MM.1S (cell line): ENCODE results near the gene COL13A1.

Source experiments
- DNase-seq: peaks from one replicate; pipeline ENCODE4 v3.0.0-alpha.2; 2015
- H2AFZ ChIP-seq: fragments of 300-600 bp; sonication (generic); 2 replicates; pipeline ENCODE4 v1.6.0; 2016; ENCODE audit warnings: antibody characterized with exemption, low read length
- H3F3A ChIP-seq: fragments of 300-600 bp; sonication (generic); 2 replicates; pipeline ENCODE4 v1.6.1; 2016; ENCODE audit warnings: mild to moderate bottlenecking, antibody characterized with exemption, low read length, moderate library complexity, mixed read lengths; ENCODE audit not compliant: insufficient read depth
- H3K27ac ChIP-seq: fragments of 300-600 bp; sonication (generic); 2 replicates; pipeline ENCODE4 v1.5.1; 2016; ENCODE audit warnings: mild to moderate bottlenecking, low read length
- H3K27me3 ChIP-seq: fragments of 300-600 bp; sonication (generic); replicated peaks from 2 replicates; pipeline ENCODE4 v1.6.0; 2016; ENCODE audit warnings: low read length; ENCODE audit not compliant: insufficient read depth
- H3K36me3 ChIP-seq: fragments of 300-600 bp; sonication (generic); replicated peaks from 2 replicates; pipeline ENCODE4 v1.6.1; 2016; ENCODE audit warnings: mild to moderate bottlenecking, low read length, mixed read lengths; ENCODE audit not compliant: insufficient read depth
- H3K4me1 ChIP-seq: fragments of 300-600 bp; sonication (generic); 2 replicates; pipeline ENCODE4 v1.6.1; 2016; ENCODE audit warnings: low read length, mixed read lengths
- H3K4me2 ChIP-seq: fragments of 300-600 bp; sonication (generic); 2 replicates; pipeline ENCODE4 v1.6.0; 2016; ENCODE audit warnings: low read depth, low read length
- H3K4me3 ChIP-seq: fragments of 300-600 bp; sonication (generic); 2 replicates; pipeline ENCODE4 v1.5.1; 2016; ENCODE audit warnings: low read length, mixed read lengths
- H3K79me2 ChIP-seq: fragments of 300-600 bp; sonication (generic); 2 replicates; pipeline ENCODE4 v1.6.1; 2016; ENCODE audit warnings: mixed run types, low read length, mixed read lengths
- H3K9ac ChIP-seq: fragments of 300-600 bp; sonication (generic); 2 replicates; pipeline ENCODE4 v1.6.1; 2016; ENCODE audit warnings: low read length, mixed read lengths
- H3K9me2 ChIP-seq: fragments of 300-600 bp; sonication (generic); replicated peaks from 2 replicates; pipeline ENCODE4 v1.6.1; 2016; ENCODE audit warnings: mild to moderate bottlenecking, low read length, mixed read lengths; ENCODE audit not compliant: insufficient read depth
- H3K9me3 ChIP-seq: fragments of 300-600 bp; sonication (generic); replicated peaks from 2 replicates; pipeline ENCODE4 v1.6.1; 2016; ENCODE audit warnings: mild to moderate bottlenecking, low read length, mixed read lengths; ENCODE audit not compliant: insufficient read depth
- H4K20me1 ChIP-seq: fragments of 300-600 bp; sonication (generic); 2 replicates; pipeline ENCODE4 v1.6.1; 2016; ENCODE audit warnings: mild to moderate bottlenecking, low read length, moderate library complexity, mixed read lengths; ENCODE audit not compliant: insufficient read depth
- EZH2 ChIP-seq: fragments of 300-600 bp; sonication (generic); optimal IDR thresholded peaks from 2 replicates; pipeline ENCODE3; 2017; ENCODE audit warnings: low read depth, mild to moderate bottlenecking, antibody characterized with exemption, low read length, mixed read lengths
- EZH2phosphoT487 ChIP-seq: fragments of 300-600 bp; sonication (generic); IDR thresholded peaks from 2 replicates; pipeline ENCODE4 v1.6.1; 2018; ENCODE audit warnings: antibody characterized with exemption, low read length
- TF ChIP-seq, protein P1 (sequence below): fragments of 300-600 bp; sonication (generic); IDR thresholded peaks from 2 replicates; pipeline ENCODE4 v1.5.1; 2016; ENCODE audit warnings: antibody characterized with exemption, low read length, mixed read lengths

COL13A1 gene

DNA sequence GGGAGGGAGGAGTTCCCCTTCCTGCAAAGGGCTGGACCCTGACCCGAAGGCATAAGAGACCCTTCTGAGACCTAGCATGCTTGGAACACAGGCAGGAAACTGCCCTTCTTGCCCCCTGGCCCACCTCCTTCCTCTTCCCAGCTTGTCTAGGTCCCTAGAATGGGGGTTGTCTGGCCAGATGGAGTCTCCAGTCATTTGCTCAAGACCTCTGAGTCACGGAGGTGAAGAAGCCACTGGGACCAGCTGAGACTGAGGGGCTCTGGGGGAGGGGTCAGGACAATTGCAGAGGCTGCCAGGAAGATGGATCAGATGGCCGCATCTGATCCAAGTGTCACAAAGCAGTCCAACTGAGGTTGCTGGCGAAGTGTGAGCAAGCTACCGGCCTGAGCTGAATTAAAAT lies 46.2 kb downstream of the COL13A1 start:
- no peaks in the 10 kb centered on the region for H4K20me1 ChIP-seq
- H3K9ac ChIP-seq = no peak overlapping the region
- H3K4me2 ChIP-seq = no peak overlapping the region
- H3K79me2 ChIP-seq = no peaks in the 10 kb centered on the region
- H2AFZ ChIP-seq = no peak overlapping the region
- H3K9me2 ChIP-seq = no peaks in the 10 kb centered on the region
- H3K27ac ChIP-seq = no peak overlapping the region
- no peaks in the 10 kb centered on the region for H3K36me3 ChIP-seq
- no peak overlapping the region for H3K4me3 ChIP-seq
- no peak for TF ChIP-seq EZH2phosphoT487
- TF ChIP-seq, protein P1, sequence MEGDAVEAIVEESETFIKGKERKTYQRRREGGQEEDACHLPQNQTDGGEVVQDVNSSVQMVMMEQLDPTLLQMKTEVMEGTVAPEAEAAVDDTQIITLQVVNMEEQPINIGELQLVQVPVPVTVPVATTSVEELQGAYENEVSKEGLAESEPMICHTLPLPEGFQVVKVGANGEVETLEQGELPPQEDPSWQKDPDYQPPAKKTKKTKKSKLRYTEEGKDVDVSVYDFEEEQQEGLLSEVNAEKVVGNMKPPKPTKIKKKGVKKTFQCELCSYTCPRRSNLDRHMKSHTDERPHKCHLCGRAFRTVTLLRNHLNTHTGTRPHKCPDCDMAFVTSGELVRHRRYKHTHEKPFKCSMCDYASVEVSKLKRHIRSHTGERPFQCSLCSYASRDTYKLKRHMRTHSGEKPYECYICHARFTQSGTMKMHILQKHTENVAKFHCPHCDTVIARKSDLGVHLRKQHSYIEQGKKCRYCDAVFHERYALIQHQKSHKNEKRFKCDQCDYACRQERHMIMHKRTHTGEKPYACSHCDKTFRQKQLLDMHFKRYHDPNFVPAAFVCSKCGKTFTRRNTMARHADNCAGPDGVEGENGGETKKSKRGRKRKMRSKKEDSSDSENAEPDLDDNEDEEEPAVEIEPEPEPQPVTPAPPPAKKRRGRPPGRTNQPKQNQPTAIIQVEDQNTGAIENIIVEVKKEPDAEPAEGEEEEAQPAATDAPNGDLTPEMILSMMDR = no peak
- TF ChIP-seq EZH2 = no peak
- H3K9me3 ChIP-seq = no peaks in the 10 kb centered on the region
- DNase-seq = no peak
- no peaks in the 10 kb centered on the region for H3K4me1 ChIP-seq
- peaks cover 63% of the 10 kb centered on the region for H3K27me3 ChIP-seq
- no peaks in the 10 kb centered on the region for H3F3A ChIP-seq

GRCh38 chr10:69848454-69848853 lies 46.7 kb downstream of the COL13A1 start:
- Histone ChIP-seq H3F3A (no peaks in the 10 kb centered on the region), H3K27ac (no peak overlapping the region), H3K9me3 (no peaks in the 10 kb centered on the region), H3K27me3 (peaks cover 58% of the 10 kb centered on the region), H3K9ac (no peak overlapping the region), H3K4me2 (no peak overlapping the region), H3K9me2 (no peaks in the 10 kb centered on the region), H4K20me1 (no peaks in the 10 kb centered on the region), H3K36me3 (no peaks in the 10 kb centered on the region), H3K79me2 (no peaks in the 10 kb centered on the region), H2AFZ (no peak overlapping the region), H3K4me3 (no peak overlapping the region), H3K4me1 (no peaks in the 10 kb centered on the region)
- TF ChIP-seq, protein P1 = no peak
- TF ChIP-seq EZH2phosphoT487 (no peak), EZH2 (no peak)
- DNase-seq = no peak

GRCh38 chr10:69849825-69850224 lies 48.1 kb downstream of the COL13A1 start:
- Histone ChIP-seq H3K36me3 (no peaks in the 10 kb centered on the region), H3K27me3 (peaks cover 51% of the 10 kb centered on the region), H3F3A (no peaks in the 10 kb centered on the region), H3K27ac (no peak overlapping the region), H3K4me3 (no peak overlapping the region), H3K9me3 (no peaks in the 10 kb centered on the region), H3K4me1 (no peaks in the 10 kb centered on the region), H3K9ac (no peak overlapping the region), H2AFZ (no peak overlapping the region), H3K79me2 (no peaks in the 10 kb centered on the region), H3K9me2 (no peaks in the 10 kb centered on the region), H4K20me1 (no peaks in the 10 kb centered on the region), H3K4me2 (no peak overlapping the region)
- DNase-seq = no peak
- no peak for TF ChIP-seq EZH2phosphoT487
- TF ChIP-seq, protein P1 = no peak
- TF ChIP-seq EZH2 = no peak
